Measurements from ENCODE around the gene FGD5.

DNA sequence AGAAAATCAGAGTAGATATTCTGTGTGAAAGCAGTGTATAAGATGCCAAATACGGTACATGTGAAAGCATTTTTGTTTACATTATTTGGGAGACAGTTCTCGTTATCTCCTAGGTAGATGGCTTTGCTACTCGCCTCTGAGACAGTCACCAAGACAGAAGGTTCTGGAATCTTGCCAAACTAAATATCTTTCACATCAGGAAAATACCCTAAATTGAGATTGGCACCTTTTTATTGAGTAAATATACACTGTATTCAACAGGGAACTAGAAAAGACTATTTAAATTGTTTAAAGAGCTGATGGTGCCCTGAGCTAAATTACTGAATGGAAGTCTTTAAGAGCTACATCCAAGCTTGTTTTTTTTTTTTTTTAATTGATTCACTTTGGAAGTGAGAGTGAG lies 3.4 kb downstream of the FGD5 start:
- TF ChIP-seq POLR2A (IDR thresholded peaks at IDR 0.05) = no peak
- TF ChIP-seq, protein P1, sequence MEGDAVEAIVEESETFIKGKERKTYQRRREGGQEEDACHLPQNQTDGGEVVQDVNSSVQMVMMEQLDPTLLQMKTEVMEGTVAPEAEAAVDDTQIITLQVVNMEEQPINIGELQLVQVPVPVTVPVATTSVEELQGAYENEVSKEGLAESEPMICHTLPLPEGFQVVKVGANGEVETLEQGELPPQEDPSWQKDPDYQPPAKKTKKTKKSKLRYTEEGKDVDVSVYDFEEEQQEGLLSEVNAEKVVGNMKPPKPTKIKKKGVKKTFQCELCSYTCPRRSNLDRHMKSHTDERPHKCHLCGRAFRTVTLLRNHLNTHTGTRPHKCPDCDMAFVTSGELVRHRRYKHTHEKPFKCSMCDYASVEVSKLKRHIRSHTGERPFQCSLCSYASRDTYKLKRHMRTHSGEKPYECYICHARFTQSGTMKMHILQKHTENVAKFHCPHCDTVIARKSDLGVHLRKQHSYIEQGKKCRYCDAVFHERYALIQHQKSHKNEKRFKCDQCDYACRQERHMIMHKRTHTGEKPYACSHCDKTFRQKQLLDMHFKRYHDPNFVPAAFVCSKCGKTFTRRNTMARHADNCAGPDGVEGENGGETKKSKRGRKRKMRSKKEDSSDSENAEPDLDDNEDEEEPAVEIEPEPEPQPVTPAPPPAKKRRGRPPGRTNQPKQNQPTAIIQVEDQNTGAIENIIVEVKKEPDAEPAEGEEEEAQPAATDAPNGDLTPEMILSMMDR (IDR thresholded peaks at IDR 0.05) = no peak
